NCI-H1417 treated with DMSO at 0.1 percent for 48 hours (cell line): Measurements from ENCODE around the gene ROR1.

Experiments
- DNase-seq: peaks from one replicate; lab custom pipeline; 2025; lab: John Stamatoyannopoulos, UW

The ROR1 gene

DNA sequence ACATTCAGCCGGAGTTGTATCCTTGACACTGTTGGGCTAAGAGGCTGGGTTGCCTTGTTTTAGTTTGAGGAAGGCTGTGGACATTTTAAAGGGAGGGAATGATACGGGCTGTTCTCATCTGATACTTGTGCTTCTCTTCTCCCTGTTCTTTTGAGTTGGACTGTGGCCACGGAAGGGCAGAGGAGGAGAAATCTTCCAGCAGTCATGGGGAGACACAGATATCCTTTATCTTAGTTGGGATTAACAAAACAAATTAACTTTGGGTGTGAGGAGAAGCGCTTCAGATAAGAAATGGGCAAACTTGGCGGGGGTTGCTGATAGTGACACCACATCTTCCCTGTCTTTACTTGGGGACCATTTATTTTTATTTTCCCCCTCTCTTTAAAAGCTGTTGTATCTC lies 138.8 kb downstream of the ROR1 start:
- no peak for DNase-seq

- no peak for DNase-seq
Observed at GRCh38 chr1:63913533-63913932, 139.7 kb downstream of the ROR1 start.

- DNase-seq, result no peak
Observed at GRCh38 chr1:63914241-63914640, 140.4 kb downstream of the ROR1 start.

DNA sequence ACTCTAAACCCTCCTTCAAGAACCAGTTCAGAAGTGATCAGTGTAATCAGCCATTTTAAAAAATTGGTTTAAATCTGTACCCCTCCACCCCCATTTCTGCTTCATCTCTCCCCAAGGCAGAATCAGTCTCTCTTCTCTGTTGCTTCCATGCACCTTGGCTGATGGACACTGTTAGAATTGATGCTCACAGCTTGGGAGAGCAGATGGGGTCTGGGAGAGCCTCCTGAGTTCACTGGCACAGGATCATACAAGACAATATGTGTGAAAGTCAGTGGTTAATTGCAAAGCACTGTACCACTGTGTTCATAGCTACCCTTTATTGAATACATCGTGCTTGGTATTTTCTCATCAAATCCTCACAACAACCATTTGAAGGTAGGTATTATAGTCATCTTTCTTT lies 140.9 kb downstream of the ROR1 start:
- DNase-seq, result no peak

DNA sequence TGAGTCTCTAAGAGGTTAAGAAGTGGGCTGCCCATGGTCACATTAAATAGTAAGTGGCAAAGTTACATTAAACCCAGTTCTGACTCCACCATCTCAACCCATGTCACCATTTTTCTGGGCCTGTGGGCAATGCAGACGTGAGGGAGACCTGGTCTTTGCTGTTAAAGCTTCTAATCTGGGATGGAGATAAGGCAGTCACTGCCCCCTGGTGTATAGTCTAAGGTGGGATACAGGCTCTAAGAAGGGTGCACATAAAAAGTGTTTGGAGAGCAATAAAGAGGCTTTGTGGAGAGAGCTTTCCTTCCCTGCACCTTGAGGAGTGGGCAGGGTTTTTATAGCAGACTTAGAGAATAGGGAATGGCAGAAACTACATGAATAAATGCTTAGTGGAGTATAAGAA lies 141.3 kb downstream of the ROR1 start:
- DNase-seq, result no peak

DNA sequence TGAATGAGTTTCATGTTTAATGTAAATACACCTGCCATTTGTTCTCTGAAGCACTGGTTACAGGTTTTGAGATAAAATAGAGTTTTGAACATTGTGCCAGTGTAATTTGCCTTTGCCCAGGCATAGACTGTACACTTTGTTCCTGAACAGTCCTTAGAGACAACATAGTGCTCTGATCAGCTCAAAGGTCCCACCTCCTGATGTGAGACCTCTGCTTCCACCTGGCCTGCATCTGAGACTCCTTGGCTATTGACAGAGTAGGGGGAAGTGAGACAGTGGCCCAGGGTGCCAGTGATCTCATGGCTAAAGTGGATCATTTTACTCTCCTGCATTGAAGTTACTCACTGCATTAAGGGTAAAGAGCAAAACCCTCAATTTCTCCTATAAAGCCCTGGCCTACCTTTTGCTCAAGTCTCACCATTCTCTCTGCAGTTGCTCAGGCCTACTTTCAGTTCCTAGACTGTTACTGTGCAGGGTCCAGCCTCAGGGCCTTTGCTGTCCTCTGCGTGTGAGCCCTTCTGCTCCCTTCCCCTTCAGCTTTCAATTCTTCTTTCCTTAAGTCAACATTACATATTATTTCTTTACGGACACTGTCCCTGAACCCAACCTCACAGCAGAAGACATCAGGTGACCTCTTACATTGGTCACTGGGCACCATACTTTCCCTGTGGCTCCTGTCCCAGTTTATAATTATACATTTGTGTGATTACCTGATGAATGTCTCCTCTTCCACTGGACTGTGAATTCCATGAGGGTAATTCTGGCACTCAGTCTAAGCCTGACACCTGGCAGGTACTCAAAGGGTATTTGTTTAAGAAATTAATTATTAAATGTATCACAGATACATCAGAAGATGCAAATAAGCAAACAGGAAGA lies 142.9 kb downstream of the ROR1 start:
- DNase-seq, result no peak

DNA sequence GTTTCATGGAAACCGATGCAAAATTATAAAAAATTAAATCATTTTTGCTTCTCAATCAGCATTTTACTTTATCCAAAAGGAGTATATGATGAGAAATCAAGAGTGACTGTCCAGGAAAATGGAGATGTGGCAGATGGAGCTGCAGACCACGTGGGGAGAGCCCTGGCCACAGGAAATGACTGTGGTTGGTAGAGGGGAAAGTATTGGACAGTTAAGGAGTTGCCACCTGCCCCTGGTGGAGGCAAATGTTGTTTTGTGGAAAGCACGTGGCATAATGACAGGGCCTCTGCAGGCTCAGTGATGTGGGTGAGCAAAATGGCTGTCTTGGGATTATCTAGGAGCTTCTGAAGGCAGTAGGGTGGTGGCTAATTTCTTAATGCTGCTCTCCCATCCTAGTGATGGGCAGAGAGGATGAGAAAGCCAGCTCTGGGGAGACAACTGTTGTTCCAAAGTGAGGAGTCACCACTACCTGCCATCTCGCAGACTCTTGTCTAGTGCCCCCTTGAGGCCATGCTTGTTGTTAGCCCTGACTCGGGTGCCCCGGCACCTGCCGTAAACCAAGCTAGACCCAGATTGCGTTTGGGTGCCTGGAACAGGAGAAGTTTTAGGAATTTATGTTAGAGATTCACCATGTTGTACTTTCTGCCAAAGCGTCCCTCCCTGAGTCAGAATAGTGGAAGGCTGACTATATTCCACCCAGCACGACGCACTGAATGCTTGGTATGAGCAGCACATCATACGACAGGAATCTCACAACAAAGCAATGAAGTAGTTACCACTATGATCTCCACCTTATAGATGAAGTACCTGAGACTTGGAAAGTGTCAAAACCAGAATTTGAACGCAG lies 144.0 kb downstream of the ROR1 start:
- no peak for DNase-seq

GRCh38 chr1:63918418-63918945 lies 144.7 kb downstream of the ROR1 start:
- DNase-seq, result no peak

DNA sequence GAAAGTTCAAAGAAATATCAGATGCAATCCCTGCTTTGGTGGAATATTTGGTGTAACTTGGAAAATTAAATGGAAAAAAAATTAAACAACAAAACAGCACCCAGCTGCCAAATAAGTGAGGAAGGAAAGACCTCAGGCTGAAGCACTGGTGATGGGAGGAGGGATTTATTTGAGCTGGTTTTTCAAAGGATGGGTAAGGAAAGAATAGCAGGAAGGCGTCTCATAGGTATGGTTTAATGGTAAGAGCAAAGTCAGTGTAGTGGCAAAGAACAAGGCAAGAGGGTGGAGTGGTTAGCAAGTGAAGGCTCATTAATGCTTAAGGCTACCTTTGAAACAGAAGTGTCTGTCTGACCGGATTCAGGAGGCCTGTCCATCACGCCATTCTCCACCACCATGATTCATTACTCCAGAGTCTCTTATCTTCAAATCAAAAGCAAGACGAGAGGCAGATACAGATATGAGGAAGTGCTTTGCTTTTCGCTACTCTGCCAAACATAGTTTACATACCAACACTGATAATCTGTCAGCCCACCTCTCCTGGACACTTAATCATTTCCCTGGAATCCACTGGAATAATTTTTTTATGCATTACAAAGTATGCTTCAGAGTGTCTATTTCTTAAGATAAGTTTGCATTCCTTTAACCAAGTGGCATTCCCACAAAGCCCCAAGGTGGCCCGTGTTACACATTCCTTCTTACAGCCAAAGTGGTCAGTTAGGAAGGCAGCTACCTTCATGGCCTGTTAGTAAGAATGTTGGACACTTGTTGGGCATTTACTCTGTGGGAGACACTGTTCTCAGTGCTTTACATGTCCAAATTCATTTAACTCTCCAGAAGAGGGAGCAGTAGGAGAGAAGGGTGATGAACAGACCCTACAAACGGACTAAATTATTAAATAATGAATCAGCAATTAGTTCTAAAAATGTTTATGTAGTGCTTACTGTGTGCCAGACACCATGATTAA lies 146.6 kb downstream of the ROR1 start:
- no peak for DNase-seq

DNA sequence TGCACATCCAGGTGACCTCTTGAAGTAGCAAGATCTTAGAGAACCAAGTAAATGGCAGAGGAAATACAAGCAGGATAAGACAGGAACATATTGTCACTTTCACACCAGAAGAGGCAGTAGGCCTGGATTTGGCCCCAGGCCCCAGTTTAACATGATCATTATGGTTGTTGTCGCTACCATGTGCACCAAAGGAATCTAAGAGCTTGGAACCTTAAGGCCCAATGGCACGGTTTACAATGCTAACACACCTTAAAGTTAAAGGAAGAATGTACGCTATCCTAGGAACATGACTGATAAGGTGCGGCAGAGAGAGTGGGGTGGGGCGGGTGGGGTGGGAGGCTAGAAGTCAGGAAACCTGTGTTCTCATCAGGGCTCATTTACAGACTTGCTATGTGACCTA lies 147.5 kb downstream of the ROR1 start:
- no peak for DNase-seq

DNA sequence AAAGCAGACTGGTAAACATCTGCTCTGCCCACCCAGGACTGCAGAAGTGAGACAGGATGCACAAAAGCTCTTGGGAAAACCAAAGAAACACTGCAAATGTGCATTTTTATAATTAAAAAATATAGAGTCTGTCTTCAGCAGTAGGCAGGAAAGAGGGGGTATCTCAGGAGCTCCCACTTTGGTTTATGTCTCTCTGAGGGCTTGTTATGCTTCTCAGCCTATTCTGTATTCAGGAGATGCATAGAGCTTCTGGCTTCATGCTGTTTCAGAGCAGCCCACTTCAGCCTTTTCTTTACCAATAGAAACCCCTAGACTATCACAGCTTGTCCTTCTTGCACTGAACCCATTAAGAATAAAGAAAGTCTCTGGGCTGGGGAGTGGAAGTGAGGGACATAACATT lies 148.0 kb downstream of the ROR1 start:
- DNase-seq, result no peak

GRCh38 chr1:63922848-63923247 lies 149.0 kb downstream of the ROR1 start:
- DNase-seq, result no peak

GRCh38 chr1:63923302-63923701 lies 149.5 kb downstream of the ROR1 start:
- DNase-seq, result no peak

DNA sequence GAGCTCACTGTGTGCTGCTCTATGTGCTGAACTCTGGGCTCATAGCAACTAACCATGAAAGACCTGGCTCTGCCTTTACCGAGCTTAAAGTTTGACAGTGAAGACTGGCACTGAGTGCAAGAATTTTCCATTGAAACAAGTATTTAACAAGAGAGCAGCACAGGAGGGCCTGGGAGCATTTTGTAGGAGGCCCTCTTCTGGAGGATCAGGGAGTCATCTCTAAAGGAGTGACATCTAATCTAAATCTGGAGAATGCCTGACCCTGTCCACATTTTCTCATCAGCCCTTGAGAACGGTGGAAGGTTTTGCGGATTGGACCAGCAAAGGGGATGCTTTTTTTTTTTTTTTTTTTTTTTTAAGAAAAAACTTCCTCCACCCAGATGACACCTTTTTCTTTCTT lies 150.8 kb downstream of the ROR1 start:
- no peak for DNase-seq

- DNase-seq, result no peak
Observed at GRCh38 chr1:63928186-63929105, 154.6 kb downstream of the ROR1 start.

- no peak for DNase-seq
Observed at GRCh38 chr1:63929106-63929478, 155.3 kb downstream of the ROR1 start.

GRCh38 chr1:63931468-63931867 lies 157.7 kb downstream of the ROR1 start:
- DNase-seq, result no peak

GRCh38 chr1:63934697-63935096 lies 160.9 kb downstream of the ROR1 start:
- no peak for DNase-seq

GRCh38 chr1:63935143-63935542 lies 161.3 kb downstream of the ROR1 start:
- DNase-seq, result no peak

DNA sequence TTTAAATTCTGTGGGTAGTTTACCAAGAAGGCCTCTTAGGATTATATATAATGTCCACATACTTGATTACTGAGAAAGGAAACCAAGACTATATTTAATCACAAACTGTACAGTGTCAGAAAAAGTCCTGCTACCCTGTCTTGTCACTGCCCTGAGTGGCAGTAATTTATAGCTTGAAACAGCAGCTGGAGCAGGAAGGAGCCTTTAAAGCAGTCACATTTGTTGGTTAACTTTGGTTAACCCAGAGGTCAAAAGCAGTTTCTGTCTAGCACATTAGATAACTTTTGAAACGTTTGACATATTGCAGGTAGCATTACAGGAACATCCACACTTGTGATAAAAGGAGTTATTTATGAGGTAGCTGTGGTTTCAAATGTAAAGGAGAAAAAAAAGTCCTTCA lies 161.7 kb downstream of the ROR1 start:
- DNase-seq, result no peak

DNA sequence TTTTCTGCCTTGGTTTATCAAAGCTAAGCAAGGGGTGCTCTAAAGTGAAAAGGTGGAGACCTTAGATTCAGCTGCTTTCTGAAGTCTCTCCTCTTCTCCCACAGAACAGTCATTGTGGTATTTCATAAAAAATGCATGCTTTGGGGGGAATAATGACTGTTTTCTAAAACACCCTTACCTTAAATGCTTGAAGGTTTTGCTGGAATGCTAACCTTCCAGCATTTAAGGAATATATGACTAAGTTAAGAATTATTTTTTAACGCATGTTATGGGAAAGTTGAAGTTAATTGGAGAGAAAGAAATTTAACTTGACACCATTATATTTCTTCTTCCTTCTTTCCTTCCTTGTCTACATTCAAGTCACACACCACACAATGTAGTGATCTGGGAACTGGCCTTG lies 162.5 kb downstream of the ROR1 start:
- DNase-seq, result no peak
